ENCODE data around the gene GRIN2D.

- TF ChIP-seq POLR2AphosphoS5 (IDR thresholded peaks at IDR 0.05; ENCODE audit: borderline replicate concordance, low read depth, low read length) (no peak), EZH2 (IDR thresholded peaks at IDR 0.05) (no peak)
Observed at GRCh38 chr19:48390188-48391099, 3.0 kb upstream of the GRIN2D start.
